ENCODE data around the gene CRB1.

Gene CRB1

DNA sequence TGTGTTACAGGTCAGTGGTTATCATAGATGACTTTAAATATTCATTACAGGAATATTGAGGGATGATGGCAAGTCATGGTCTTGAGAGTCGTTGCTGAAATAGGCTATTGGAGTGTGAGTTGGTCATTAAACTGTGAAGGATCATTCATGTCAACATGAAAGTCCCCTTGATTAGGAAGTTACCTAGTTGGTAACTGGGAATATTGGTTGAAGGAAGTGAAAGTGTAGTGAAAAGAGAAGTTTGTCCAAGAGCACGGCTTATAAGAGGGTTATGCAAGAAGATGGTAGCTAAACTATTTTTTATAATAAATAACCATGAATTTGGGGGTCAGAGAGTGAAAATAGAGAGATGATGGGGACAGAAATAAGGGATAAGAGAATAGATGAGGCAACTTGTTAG lies 16.9 kb downstream of the CRB1 start:
- Histone ChIP-seq H3K36me3 (ENCODE audit: control insufficient read depth, insufficient read depth, low read length) (no peaks in the 10 kb centered on the region), H2BK15ac (replicated peaks; ENCODE audit: low read depth) (no peak overlapping the region), H2AK5ac (ENCODE audit: low read length) (no peak overlapping the region), H3K4me2 (ENCODE audit: low read length) (no peak overlapping the region), H3K23ac (ENCODE audit: low read length) (no peak overlapping the region), H3K56ac (ENCODE audit: low read length) (no peak overlapping the region), H3K27me3 (ENCODE audit: insufficient read depth, low read length, poor library complexity) (no peaks in the 10 kb centered on the region), H3K9ac (ENCODE audit: low read length) (no peak overlapping the region), H3K4me3 (ENCODE audit: low read length) (no peak overlapping the region), H4K5ac (ENCODE audit: low read length) (no peak overlapping the region), H4K8ac (ENCODE audit: low read depth, low read length) (no peak overlapping the region), H2BK5ac (ENCODE audit: low read length) (no peak overlapping the region), H3K79me2 (ENCODE audit: control insufficient read depth, insufficient read depth, low read length) (no peaks in the 10 kb centered on the region), H3K4ac (ENCODE audit: low read depth, low read length) (no peak overlapping the region), H2BK120ac (ENCODE audit: low read depth, low read length) (no peak overlapping the region), H3K4me1 (ENCODE audit: control insufficient read depth, low read depth, low read length) (no peaks in the 10 kb centered on the region), H3K27ac (ENCODE audit: low read depth, low read length) (no peak overlapping the region), H3K79me1 (ENCODE audit: low read length) (no peaks in the 10 kb centered on the region), H3K18ac (ENCODE audit: low read length) (no peak overlapping the region)
- no peak for DNase-seq
- no CpG with 5 or more reads among the region's 2 CpGs for WGBS (ENCODE audit: extremely low coverage, insufficient coverage, low lambda C conversion rate)

- Histone ChIP-seq H3K79me2 (ENCODE audit: control insufficient read depth, insufficient read depth, low read length) (no peaks in the 10 kb centered on the region), H2BK5ac (ENCODE audit: low read length) (no peak overlapping the region), H3K23ac (ENCODE audit: low read length) (no peak overlapping the region), H2BK120ac (ENCODE audit: low read depth, low read length) (no peak overlapping the region), H3K56ac (ENCODE audit: low read length) (no peak overlapping the region), H3K4ac (ENCODE audit: low read depth, low read length) (no peak overlapping the region), H3K27me3 (ENCODE audit: insufficient read depth, low read length, poor library complexity) (no peaks in the 10 kb centered on the region), H3K4me1 (ENCODE audit: control insufficient read depth, low read depth, low read length) (no peaks in the 10 kb centered on the region), H2AK5ac (ENCODE audit: low read length) (no peak overlapping the region), H3K18ac (ENCODE audit: low read length) (no peak overlapping the region), H4K5ac (ENCODE audit: low read length) (no peak overlapping the region), H3K79me1 (ENCODE audit: low read length) (no peaks in the 10 kb centered on the region), H3K4me3 (ENCODE audit: low read length) (no peak overlapping the region), H3K36me3 (ENCODE audit: control insufficient read depth, insufficient read depth, low read length) (no peaks in the 10 kb centered on the region), H3K27ac (ENCODE audit: low read depth, low read length) (no peak overlapping the region), H2BK15ac (replicated peaks; ENCODE audit: low read depth) (no peak overlapping the region), H4K8ac (ENCODE audit: low read depth, low read length) (no peak overlapping the region), H3K4me2 (ENCODE audit: low read length) (no peak overlapping the region), H3K9ac (ENCODE audit: low read length) (no peak overlapping the region)
- WGBS (ENCODE audit: extremely low coverage, insufficient coverage, low lambda C conversion rate): no CpG with 5 or more reads among the region's 4 CpGs
- DNase-seq: no peak
Measured at GRCh38 chr1:197285526-197286205, 17.6 kb downstream of the CRB1 start.

GRCh38 chr1:197286634-197287033 lies 18.6 kb downstream of the CRB1 start:
- Histone ChIP-seq H3K23ac (ENCODE audit: low read length) (no peak overlapping the region), H2AK5ac (ENCODE audit: low read length) (no peak overlapping the region), H3K4me3 (ENCODE audit: low read length) (no peak overlapping the region), H3K4ac (ENCODE audit: low read depth, low read length) (no peak overlapping the region), H3K18ac (ENCODE audit: low read length) (no peak overlapping the region), H3K56ac (ENCODE audit: low read length) (no peak overlapping the region), H3K27me3 (ENCODE audit: insufficient read depth, low read length, poor library complexity) (no peaks in the 10 kb centered on the region), H4K8ac (ENCODE audit: low read depth, low read length) (no peak overlapping the region), H2BK15ac (replicated peaks; ENCODE audit: low read depth) (no peak overlapping the region), H3K36me3 (ENCODE audit: control insufficient read depth, insufficient read depth, low read length) (no peaks in the 10 kb centered on the region), H3K79me1 (ENCODE audit: low read length) (no peaks in the 10 kb centered on the region), H3K9ac (ENCODE audit: low read length) (no peak overlapping the region), H4K5ac (ENCODE audit: low read length) (no peak overlapping the region), H3K4me1 (ENCODE audit: control insufficient read depth, low read depth, low read length) (no peaks in the 10 kb centered on the region), H3K79me2 (ENCODE audit: control insufficient read depth, insufficient read depth, low read length) (no peaks in the 10 kb centered on the region), H2BK120ac (ENCODE audit: low read depth, low read length) (no peak overlapping the region), H3K4me2 (ENCODE audit: low read length) (no peak overlapping the region), H2BK5ac (ENCODE audit: low read length) (no peak overlapping the region), H3K27ac (ENCODE audit: low read depth, low read length) (no peak overlapping the region)
- DNase-seq: no peak
- no CpG with 5 or more reads among the region's 1 CpG for WGBS (ENCODE audit: extremely low coverage, insufficient coverage, low lambda C conversion rate)

DNA sequence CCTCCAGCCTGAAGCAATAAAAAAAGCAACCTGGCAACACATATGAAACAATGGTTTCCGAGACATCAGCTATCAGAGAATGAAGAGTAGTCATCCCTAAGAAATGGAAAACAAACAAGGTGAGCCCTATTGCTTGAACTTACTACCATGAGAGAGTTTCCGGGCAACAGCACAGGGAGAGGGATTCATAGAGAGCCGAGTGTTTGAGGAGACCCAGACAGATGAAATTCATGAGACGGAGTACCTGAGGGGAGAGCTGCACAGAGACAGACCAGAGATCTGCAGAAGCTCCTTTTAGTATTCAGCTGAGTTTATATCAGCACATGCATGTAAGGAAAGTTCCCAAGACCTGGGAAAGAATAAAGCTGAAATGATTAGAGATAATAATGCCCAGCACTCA lies 19.8 kb downstream of the CRB1 start:
- WGBS (ENCODE audit: extremely low coverage, insufficient coverage, low lambda C conversion rate): no CpG with 5 or more reads among the region's 4 CpGs

GRCh38 chr1:197302775-197303174 lies 34.7 kb downstream of the CRB1 start:
- Histone ChIP-seq H3K4me3 (ENCODE audit: low read length) (no peak overlapping the region), H3K4me2 (ENCODE audit: low read length) (no peak overlapping the region), H2BK120ac (ENCODE audit: low read depth, low read length) (no peak overlapping the region), H3K56ac (ENCODE audit: low read length) (no peak overlapping the region), H3K4me1 (ENCODE audit: control insufficient read depth, low read depth, low read length) (no peaks in the 10 kb centered on the region), H3K27ac (ENCODE audit: low read depth, low read length) (no peak overlapping the region), H3K4ac (ENCODE audit: low read depth, low read length) (no peak overlapping the region), H3K9ac (ENCODE audit: low read length) (no peak overlapping the region), H3K23ac (ENCODE audit: low read length) (no peak overlapping the region), H2BK5ac (ENCODE audit: low read length) (no peak overlapping the region), H3K27me3 (ENCODE audit: insufficient read depth, low read length, poor library complexity) (no peaks in the 10 kb centered on the region), H3K18ac (ENCODE audit: low read length) (no peak overlapping the region), H2BK15ac (replicated peaks; ENCODE audit: low read depth) (no peak overlapping the region), H2AK5ac (ENCODE audit: low read length) (no peak overlapping the region), H4K5ac (ENCODE audit: low read length) (no peak overlapping the region), H3K36me3 (ENCODE audit: control insufficient read depth, insufficient read depth, low read length) (no peaks in the 10 kb centered on the region), H4K8ac (ENCODE audit: low read depth, low read length) (no peak overlapping the region), H3K79me2 (ENCODE audit: control insufficient read depth, insufficient read depth, low read length) (no peaks in the 10 kb centered on the region), H3K79me1 (ENCODE audit: low read length) (no peaks in the 10 kb centered on the region)
- no peak for DNase-seq

More for the DNA sequence above, 19.8 kb downstream of the CRB1 start:
- H2AK5ac ChIP-seq (ENCODE audit: low read length): no peak overlapping the region
- no peaks in the 10 kb centered on the region for H3K79me1 ChIP-seq (ENCODE audit: low read length)
- H3K79me2 ChIP-seq (ENCODE audit: control insufficient read depth, insufficient read depth, low read length): no peaks in the 10 kb centered on the region
- no peak overlapping the region for H4K5ac ChIP-seq (ENCODE audit: low read length)
- H2BK5ac ChIP-seq (ENCODE audit: low read length): no peak overlapping the region
- no peak overlapping the region for H3K23ac ChIP-seq (ENCODE audit: low read length)
- H3K4me3 ChIP-seq (ENCODE audit: low read length): no peak overlapping the region
- H2BK15ac ChIP-seq (replicated peaks; ENCODE audit: low read depth): no peak overlapping the region
- H3K9ac ChIP-seq (ENCODE audit: low read length): no peak overlapping the region
- no peaks in the 10 kb centered on the region for H3K36me3 ChIP-seq (ENCODE audit: control insufficient read depth, insufficient read depth, low read length)
- no peak overlapping the region for H2BK120ac ChIP-seq (ENCODE audit: low read depth, low read length)
- no peak overlapping the region for H3K27ac ChIP-seq (ENCODE audit: low read depth, low read length)
- H3K27me3 ChIP-seq (ENCODE audit: insufficient read depth, low read length, poor library complexity): no peaks in the 10 kb centered on the region
- no peak overlapping the region for H3K4me2 ChIP-seq (ENCODE audit: low read length)
- no peak overlapping the region for H3K4ac ChIP-seq (ENCODE audit: low read depth, low read length)
- DNase-seq: no peak
- no peak overlapping the region for H3K18ac ChIP-seq (ENCODE audit: low read length)
- no peak overlapping the region for H4K8ac ChIP-seq (ENCODE audit: low read depth, low read length)
- no peak overlapping the region for H3K56ac ChIP-seq (ENCODE audit: low read length)
- no peaks in the 10 kb centered on the region for H3K4me1 ChIP-seq (ENCODE audit: control insufficient read depth, low read depth, low read length)

- no peak overlapping the region for H2BK120ac ChIP-seq (ENCODE audit: low read depth, low read length)
- H2AK5ac ChIP-seq (ENCODE audit: low read length): no peak overlapping the region
- no peak overlapping the region for H2BK15ac ChIP-seq (replicated peaks; ENCODE audit: low read depth)
- no peak for DNase-seq
- no peak overlapping the region for H3K4ac ChIP-seq (ENCODE audit: low read depth, low read length)
- no peaks in the 10 kb centered on the region for H3K27me3 ChIP-seq (ENCODE audit: insufficient read depth, low read length, poor library complexity)
- H2BK5ac ChIP-seq (ENCODE audit: low read length): no peak overlapping the region
- no peak overlapping the region for H3K4me3 ChIP-seq (ENCODE audit: low read length)
- no peak overlapping the region for H3K27ac ChIP-seq (ENCODE audit: low read depth, low read length)
- no peaks in the 10 kb centered on the region for H3K79me2 ChIP-seq (ENCODE audit: control insufficient read depth, insufficient read depth, low read length)
- no peaks in the 10 kb centered on the region for H3K36me3 ChIP-seq (ENCODE audit: control insufficient read depth, insufficient read depth, low read length)
- H3K9ac ChIP-seq (ENCODE audit: low read length): no peak overlapping the region
- H4K8ac ChIP-seq (ENCODE audit: low read depth, low read length): no peak overlapping the region
- no CpG with 5 or more reads among the region's 1 CpG for WGBS (ENCODE audit: extremely low coverage, insufficient coverage, low lambda C conversion rate)
- H3K4me1 ChIP-seq (ENCODE audit: control insufficient read depth, low read depth, low read length): no peaks in the 10 kb centered on the region
- no peak overlapping the region for H3K4me2 ChIP-seq (ENCODE audit: low read length)
- H3K79me1 ChIP-seq (ENCODE audit: low read length): no peaks in the 10 kb centered on the region
- no peak overlapping the region for H4K5ac ChIP-seq (ENCODE audit: low read length)
- no peak overlapping the region for H3K56ac ChIP-seq (ENCODE audit: low read length)
- no peak overlapping the region for H3K23ac ChIP-seq (ENCODE audit: low read length)
- H3K18ac ChIP-seq (ENCODE audit: low read length): no peak overlapping the region
Measured at GRCh38 chr1:197303463-197303862, 35.4 kb downstream of the CRB1 start.

Data from mesendoderm (in vitro differentiated cells).